Measurements from ENCODE around the gene BLNK.

DNA sequence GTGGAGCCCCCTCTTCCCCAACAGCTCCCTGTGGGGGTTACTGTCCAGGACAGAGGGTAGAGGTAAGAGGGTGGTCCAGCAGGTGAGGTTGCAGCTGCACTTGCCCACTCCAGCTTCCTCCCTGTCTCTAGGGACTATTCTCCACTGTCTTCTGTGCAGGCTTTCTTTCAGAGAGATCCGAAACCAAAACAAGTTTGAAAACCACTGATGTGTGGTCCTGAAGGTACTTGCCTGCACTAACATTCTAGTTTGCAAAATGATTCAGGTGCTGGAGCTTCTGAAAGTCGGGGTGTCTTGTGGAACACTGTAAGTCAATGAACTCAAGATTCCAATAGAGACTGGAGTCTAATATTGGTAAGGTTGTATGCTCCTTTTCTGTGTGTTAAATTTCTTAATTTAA lies 63.1 kb downstream of the BLNK start:
- TF ChIP-seq CTCF (IDR thresholded peaks at IDR 0.05) (no peak), CHD2 (IDR thresholded peaks at IDR 0.05; ENCODE audit: low read length, partially characterized antibody) (no peak), GABPA (IDR thresholded peaks at IDR 0.05; ENCODE audit: low read depth) (no peak), NRF1 (IDR thresholded peaks at IDR 0.05; ENCODE audit: low read depth, low read length) (no peak), RAD21 (IDR thresholded peaks at IDR 0.05; ENCODE audit: low read length) (no peak), POLR2AphosphoS5 (IDR thresholded peaks at IDR 0.05; ENCODE audit: low read depth, low read length) (no peak)
- TF ChIP-seq, protein P1, sequence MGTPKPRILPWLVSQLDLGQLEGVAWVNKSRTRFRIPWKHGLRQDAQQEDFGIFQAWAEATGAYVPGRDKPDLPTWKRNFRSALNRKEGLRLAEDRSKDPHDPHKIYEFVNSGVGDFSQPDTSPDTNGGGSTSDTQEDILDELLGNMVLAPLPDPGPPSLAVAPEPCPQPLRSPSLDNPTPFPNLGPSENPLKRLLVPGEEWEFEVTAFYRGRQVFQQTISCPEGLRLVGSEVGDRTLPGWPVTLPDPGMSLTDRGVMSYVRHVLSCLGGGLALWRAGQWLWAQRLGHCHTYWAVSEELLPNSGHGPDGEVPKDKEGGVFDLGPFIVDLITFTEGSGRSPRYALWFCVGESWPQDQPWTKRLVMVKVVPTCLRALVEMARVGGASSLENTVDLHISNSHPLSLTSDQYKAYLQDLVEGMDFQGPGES (IDR thresholded peaks at IDR 0.05; ENCODE audit: low read depth, low read length), result no peak
- TF ChIP-seq, protein P2, sequence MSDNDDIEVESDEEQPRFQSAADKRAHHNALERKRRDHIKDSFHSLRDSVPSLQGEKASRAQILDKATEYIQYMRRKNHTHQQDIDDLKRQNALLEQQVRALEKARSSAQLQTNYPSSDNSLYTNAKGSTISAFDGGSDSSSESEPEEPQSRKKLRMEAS (IDR thresholded peaks at IDR 0.05; ENCODE audit: low read depth), result no peak

All from SK-N-SH (cell line).